Measurements from ENCODE around the gene KRTAP12-3.

The KRTAP12-3 gene

GRCh38 chr21:44664691-44665090 lies 7.0 kb downstream of the KRTAP12-3 start:
- H3K36me3 Mint-ChIP-seq (ENCODE audit: low read depth) = peaks cover 2% of the 10 kb centered on the region
- no peak overlapping the region for H3K27ac Mint-ChIP-seq
- peaks cover 13% of the 10 kb centered on the region for H3K27me3 Mint-ChIP-seq (ENCODE audit: low read depth, poor library complexity)
- H3K4me3 Mint-ChIP-seq = no peak overlapping the region
- peaks cover 10% of the 10 kb centered on the region for H3K4me1 Mint-ChIP-seq
- H3K9me3 Mint-ChIP-seq = peaks cover 47% of the 10 kb centered on the region
- no peak for DNase-seq
- no peak for TF ChIP-seq CTCF (IDR thresholded peaks at IDR 0.05)

- H3K4me1 Mint-ChIP-seq = peaks cover 2% of the 10 kb centered on the region
- H3K27ac Mint-ChIP-seq = no peak within 1 kb of the TSS
- H3K9me3 Mint-ChIP-seq = peaks cover 51% of the 10 kb centered on the region
- H3K36me3 Mint-ChIP-seq (ENCODE audit: low read depth) = peaks cover 8% of the 10 kb centered on the region
- no peak for DNase-seq
- H3K4me3 Mint-ChIP-seq = no peak within 1 kb of the TSS
- peaks cover 14% of the 10 kb centered on the region for H3K27me3 Mint-ChIP-seq (ENCODE audit: low read depth, poor library complexity)
- no peak for TF ChIP-seq CTCF (IDR thresholded peaks at IDR 0.05)
Measured at GRCh38 chr21:44666401-44667320, 8.9 kb downstream of the KRTAP12-3 start, which contains the start of gene KRTAP12-2. Gene KRTAP12-2, minus strand, starts transcription at chr21:44666927. Its CDS starts 41 bp downstream, at chr21:44666886.

GRCh38 chr21:44667612-44668011 lies 9.9 kb downstream of the KRTAP12-3 start:
- no peak for DNase-seq
- H3K9me3 Mint-ChIP-seq = peaks cover 54% of the 10 kb centered on the region
- H3K27ac Mint-ChIP-seq = no peak overlapping the region
- peaks cover 11% of the 10 kb centered on the region for H3K27me3 Mint-ChIP-seq (ENCODE audit: low read depth, poor library complexity)
- H3K4me3 Mint-ChIP-seq = no peak overlapping the region
- peaks cover 8% of the 10 kb centered on the region for H3K36me3 Mint-ChIP-seq (ENCODE audit: low read depth)
- TF ChIP-seq CTCF (IDR thresholded peaks at IDR 0.05) = no peak
- no peaks in the 10 kb centered on the region for H3K4me1 Mint-ChIP-seq

- TF ChIP-seq CTCF (IDR thresholded peaks at IDR 0.05) = no peak
- H3K27me3 Mint-ChIP-seq (ENCODE audit: low read depth, poor library complexity) = peaks cover 15% of the 10 kb centered on the region
- no peak for DNase-seq
- H3K27ac Mint-ChIP-seq = no peak overlapping the region
- no peaks in the 10 kb centered on the region for H3K4me1 Mint-ChIP-seq
- peaks cover 13% of the 10 kb centered on the region for H3K36me3 Mint-ChIP-seq (ENCODE audit: low read depth)
- no peak overlapping the region for H3K4me3 Mint-ChIP-seq
- H3K9me3 Mint-ChIP-seq = peaks cover 72% of the 10 kb centered on the region
Measured at GRCh38 chr21:44670642-44671432, 13.1 kb downstream of the KRTAP12-3 start.

GRCh38 chr21:44671911-44672310 lies 14.2 kb downstream of the KRTAP12-3 start:
- H3K27me3 Mint-ChIP-seq (ENCODE audit: low read depth, poor library complexity) = peaks cover 15% of the 10 kb centered on the region
- no peak overlapping the region for H3K4me3 Mint-ChIP-seq
- no peak for TF ChIP-seq CTCF (IDR thresholded peaks at IDR 0.05)
- H3K27ac Mint-ChIP-seq = no peak overlapping the region
- DNase-seq = no peak
- H3K9me3 Mint-ChIP-seq = peaks cover 72% of the 10 kb centered on the region
- peaks cover 13% of the 10 kb centered on the region for H3K36me3 Mint-ChIP-seq (ENCODE audit: low read depth)
- H3K4me1 Mint-ChIP-seq = no peaks in the 10 kb centered on the region

Data from nephron progenitor cell (in vitro differentiated cells).